Measurements from ENCODE around the gene IRS2. TPM values are rescaled to one million over a fixed set of nuclear protein-coding genes. Genes with fewer than 3 reads are reported as not detected.

IRS2 gene
- total RNA-seq, 1 donor from 2014 or later: 42.4 TPM

- no peaks in the 10 kb centered on the region for H3K4me1 ChIP-seq
- H3K27me3 ChIP-seq: no peaks in the 10 kb centered on the region
- H3K36me3 ChIP-seq: peaks cover 32 to 78% of the 10 kb centered on the region in 2 donors
- no peak for DNase-seq (ENCODE audit: low spot score in 2 of 2)
- intact Hi-C loops (cut with DNase I): no loop called here
- H3K4me3 ChIP-seq: no peak overlapping the region
- no peak for TF ChIP-seq CTCF (IDR thresholded peaks at IDR 0.05)
- peaks cover 0 to 45% of the 10 kb centered on the region in 2 donors for H3K9me3 ChIP-seq
- no peak overlapping the region for H3K27ac ChIP-seq
These were observed 27.4 kb downstream of the IRS2 start for GRCh38 chr13:109758937-109759480.

DNA sequence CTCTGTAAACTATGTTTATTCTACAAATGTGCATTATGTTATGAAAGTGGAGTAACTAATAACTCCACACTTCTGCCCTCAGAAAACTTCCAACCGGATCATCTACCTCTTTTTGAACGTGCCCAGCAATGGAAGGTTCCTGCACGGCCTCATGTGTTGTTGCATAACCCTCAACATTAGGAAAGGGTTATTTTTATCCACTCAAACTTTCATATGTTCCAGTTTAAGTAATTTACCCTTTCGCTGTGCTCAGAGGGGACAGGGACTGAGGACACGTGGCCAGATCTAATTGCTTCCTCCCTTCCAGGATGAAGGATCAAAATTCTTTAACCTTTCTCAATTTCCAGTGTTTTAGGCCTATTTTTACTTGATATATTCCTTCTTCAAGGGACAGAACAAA lies 29.6 kb downstream of the IRS2 start:
- no peak for DNase-seq (ENCODE audit: low spot score in 2 of 2)
- H3K4me1 ChIP-seq: no peaks in the 10 kb centered on the region
- H3K9me3 ChIP-seq: peaks cover 0 to 65% of the 10 kb centered on the region in 2 donors
- peaks cover 47 to 79% of the 10 kb centered on the region in 2 donors for H3K36me3 ChIP-seq
- H3K27ac ChIP-seq: no peak overlapping the region
- no peak overlapping the region for H3K4me3 ChIP-seq
- H3K27me3 ChIP-seq: no peaks in the 10 kb centered on the region
- intact Hi-C loops (cut with DNase I): no loop called here
- no peak for TF ChIP-seq CTCF (IDR thresholded peaks at IDR 0.05)

DNA sequence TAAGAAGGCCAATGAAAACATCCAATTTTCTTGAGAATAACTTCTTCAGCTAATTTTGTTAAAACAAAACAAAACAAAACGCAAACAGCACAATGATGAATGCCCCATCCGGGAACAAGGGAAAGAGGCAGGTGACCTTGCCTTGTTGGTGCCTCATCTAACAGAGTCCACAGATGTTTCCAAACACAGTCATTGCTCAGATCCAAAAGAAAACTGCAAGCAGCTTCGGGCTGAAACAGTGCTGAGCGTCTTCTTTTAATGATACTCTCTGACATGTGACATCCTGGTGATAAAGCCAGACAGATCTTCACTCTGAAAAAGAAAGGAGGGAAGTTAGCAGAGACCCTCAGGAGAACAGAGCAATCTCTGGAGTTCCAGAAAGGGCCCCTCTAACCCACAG lies 30.4 kb downstream of the IRS2 start:
- Histone ChIP-seq H3K27me3 (no peaks in the 10 kb centered on the region), H3K4me1 (no peaks in the 10 kb centered on the region), H3K4me3 (no peak overlapping the region), H3K27ac (no peak overlapping the region), H3K9me3 (peaks cover 0 to 71% of the 10 kb centered on the region in 2 donors), H3K36me3 (peaks cover 47 to 77% of the 10 kb centered on the region in 2 donors)
- intact Hi-C loops (cut with DNase I): no loop called here
- no peak for TF ChIP-seq CTCF (IDR thresholded peaks at IDR 0.05)
- DNase-seq (ENCODE audit: low spot score in 2 of 2): no peak

DNA sequence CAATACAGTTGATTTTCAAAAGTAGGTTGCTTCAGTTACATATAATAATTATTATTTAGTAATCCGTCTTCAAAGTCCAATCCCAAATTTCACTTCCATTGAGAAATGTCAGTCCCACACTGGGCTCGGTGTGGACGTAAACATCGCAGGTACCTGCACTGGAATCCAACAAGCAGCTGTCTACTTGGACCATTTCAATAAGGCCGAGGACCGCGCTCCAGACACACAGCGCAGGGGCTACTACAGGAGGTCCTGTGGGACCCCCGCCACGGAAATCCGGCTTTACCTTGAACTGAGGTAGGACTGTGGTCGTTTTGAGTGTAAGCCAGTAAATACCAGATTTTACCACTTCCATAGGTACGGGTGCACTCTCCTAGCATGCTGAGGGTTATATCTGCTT lies 30.8 kb downstream of the IRS2 start:
- H3K4me1 ChIP-seq: no peaks in the 10 kb centered on the region
- peaks cover 47 to 73% of the 10 kb centered on the region in 2 donors for H3K36me3 ChIP-seq
- intact Hi-C loops (cut with DNase I): no loop called here
- H3K9me3 ChIP-seq: peaks cover 0 to 76% of the 10 kb centered on the region in 2 donors
- peak overlapping the region in 1 of 2 donors; percentile 7 for H3K4me3 ChIP-seq
- no peak overlapping the region for H3K27ac ChIP-seq
- TF ChIP-seq CTCF (IDR thresholded peaks at IDR 0.05): no peak
- no peak for DNase-seq (ENCODE audit: low spot score in 2 of 2)
- no peaks in the 10 kb centered on the region for H3K27me3 ChIP-seq

DNA sequence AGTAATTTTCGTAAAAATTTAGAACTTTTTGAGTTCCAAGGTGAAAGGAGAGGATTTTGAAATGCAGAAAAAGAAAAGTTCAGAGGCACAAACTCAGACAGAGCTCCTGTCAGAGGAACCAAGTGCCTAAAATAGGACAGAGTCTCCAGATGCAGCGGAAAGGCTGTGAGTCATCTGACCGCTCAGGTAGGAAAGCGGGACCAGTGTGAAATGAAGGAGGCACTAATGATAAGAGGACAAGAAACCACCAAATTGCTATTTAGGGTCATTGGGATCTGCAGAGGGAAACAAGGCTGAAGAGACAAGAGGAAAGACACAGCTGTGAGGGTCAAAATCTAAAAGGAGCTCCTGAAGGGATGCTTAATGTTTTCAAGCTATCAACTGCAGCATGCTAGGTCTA lies 34.9 kb downstream of the IRS2 start:
- DNase-seq (ENCODE audit: low spot score in 2 of 2): no peak
- peaks cover 38 to 50% of the 10 kb centered on the region in 2 donors for H3K36me3 ChIP-seq
- H3K27ac ChIP-seq: no peak overlapping the region
- H3K9me3 ChIP-seq: peaks cover 0 to 50% of the 10 kb centered on the region in 2 donors
- intact Hi-C loops (cut with DNase I): no loop called here
- TF ChIP-seq CTCF (IDR thresholded peaks at IDR 0.05): no peak
- H3K27me3 ChIP-seq: no peaks in the 10 kb centered on the region
- H3K4me1 ChIP-seq: no peaks in the 10 kb centered on the region
- no peak overlapping the region for H3K4me3 ChIP-seq
